GM21360 (cell line): Measurements from ENCODE around the gene KCMF1.

Experiments used
- ATAC-seq: cut with Tn5 transposase; IDR thresholded peaks from one replicate; pipeline ENCODE4 v1.9.1; 2021; ENCODE audit warnings: mild to moderate bottlenecking, moderate library complexity; ENCODE audit not compliant: unreplicated experiment

Gene KCMF1

DNA sequence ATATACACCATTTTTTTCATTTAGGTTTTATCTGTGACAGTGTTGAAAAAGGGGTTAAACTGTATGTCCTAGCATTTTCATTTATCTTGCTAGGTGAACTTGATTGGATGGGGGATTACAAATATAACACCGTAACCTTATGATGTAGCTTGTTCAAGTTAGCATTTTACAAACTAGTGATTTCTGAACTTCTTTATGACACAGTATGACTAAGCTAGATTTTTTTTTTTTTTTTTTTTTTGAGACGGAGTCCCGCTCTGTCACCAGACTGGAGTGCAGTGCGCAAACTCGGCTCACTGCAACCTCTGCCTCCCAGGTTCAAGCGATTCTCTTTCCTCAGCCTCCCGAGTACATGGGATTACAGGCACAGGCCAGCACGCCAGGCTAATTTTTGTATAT is 47.1 kb downstream of the KCMF1 start:
- ATAC-seq = no peak

DNA sequence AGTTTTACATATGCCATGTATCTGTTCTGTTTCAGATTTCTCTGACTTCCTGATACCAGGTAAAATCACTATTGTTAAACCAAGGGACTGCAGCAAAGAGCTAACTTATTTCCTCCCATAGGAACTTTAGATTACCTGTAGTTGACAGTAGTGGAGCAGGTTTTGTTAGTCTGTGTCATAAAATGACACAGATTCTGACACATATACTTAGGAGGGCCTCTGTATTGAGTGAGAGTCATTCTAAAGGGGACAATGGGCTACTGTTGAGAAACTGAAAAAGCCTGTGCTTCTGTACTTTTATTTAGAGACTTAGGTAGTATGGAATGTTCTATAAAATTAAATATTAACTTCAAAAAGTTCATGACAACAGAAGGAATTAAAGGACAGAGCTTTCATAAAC is 48.2 kb downstream of the KCMF1 start:
- no peak for ATAC-seq

DNA sequence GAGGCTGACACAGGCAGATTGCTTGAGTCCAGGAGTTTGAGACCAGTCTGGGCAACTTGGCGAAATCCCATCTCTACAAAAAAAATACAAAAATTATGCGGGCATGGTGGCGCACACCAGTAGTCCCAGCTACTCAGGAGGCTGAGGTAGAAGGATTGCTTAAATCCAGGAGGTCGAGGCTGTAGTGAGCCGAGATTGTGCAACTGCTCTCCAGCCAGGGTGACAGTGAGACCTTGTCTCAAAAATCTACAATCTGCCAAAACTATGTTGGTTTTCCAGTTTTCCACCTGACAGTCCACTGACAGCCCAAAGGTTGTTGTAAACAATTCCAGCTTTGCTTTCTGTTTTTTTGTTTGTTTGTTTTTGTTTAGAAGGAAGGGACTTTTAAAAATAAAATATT is 51.3 kb downstream of the KCMF1 start:
- no peak for ATAC-seq

DNA sequence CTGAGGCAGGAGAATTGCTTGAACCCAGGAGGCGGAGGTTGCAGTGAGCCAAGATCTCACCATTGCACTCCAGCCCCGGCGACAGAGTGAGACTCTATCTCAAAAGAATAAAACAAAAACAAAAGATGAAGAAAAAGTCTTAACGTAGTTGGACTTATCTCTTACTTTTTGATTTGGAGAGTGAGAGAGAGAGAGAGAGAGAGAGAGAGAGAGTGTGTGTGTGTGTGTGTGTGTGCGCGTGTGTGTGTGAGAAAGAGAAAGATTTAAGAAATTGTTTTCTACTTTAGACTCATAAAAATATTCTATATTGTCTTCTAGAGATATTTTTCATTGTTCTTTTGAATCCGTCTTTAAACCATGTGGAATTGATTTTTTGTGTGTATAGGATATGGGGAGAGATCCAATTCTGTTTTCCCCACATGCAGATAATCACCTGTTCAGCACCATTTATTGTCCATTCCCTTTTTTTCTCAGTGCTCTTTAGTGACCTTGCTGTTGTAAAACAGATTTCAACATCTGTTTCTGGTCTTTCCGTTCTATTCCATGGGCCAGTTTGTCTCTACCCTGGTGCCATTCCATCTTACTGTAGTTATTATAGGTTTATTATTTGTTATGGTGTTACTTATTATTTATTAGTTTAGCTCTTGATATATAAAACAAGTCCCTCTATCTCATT is 53.5 kb downstream of the KCMF1 start:
- ATAC-seq = no peak

DNA sequence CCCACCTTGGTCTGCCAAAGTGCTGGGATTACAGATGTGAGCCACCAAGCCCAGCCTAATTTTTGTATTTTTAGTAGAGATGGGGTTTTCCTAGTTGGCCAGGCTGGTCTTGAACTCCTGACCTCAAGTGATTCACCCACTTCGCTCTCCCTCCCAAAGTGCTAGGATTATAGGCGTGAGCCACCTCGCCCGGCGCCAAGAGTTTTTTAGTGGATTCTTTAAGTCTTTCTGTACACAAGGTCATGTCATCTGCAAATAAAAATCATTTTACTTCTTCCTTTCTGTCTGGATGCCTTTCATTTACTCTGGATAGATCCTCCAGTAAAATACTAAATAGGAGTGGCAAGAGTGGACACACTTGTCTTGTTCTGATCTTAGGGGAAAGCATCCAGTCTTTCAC is 61.7 kb downstream of the KCMF1 start:
- no peak for ATAC-seq

DNA sequence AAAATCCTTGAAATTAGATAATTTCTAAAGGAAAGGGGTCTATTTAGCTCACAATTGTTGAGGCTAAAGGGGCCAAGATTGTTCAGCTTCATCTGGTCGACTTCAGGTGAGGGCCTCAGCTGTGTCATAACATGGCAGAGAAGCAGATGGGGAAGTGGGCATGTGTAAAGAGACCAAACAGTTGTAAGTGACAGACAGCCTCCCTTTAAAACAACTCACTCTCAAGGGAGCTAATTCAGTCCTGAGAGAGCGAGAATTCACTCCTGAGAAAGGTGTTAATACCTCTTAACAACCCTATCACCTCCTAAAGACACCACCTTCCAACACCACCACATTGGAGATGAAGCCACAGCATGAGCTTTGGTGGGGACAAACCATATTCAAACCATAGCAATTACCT is 62.4 kb downstream of the KCMF1 start:
- no peak for ATAC-seq

DNA sequence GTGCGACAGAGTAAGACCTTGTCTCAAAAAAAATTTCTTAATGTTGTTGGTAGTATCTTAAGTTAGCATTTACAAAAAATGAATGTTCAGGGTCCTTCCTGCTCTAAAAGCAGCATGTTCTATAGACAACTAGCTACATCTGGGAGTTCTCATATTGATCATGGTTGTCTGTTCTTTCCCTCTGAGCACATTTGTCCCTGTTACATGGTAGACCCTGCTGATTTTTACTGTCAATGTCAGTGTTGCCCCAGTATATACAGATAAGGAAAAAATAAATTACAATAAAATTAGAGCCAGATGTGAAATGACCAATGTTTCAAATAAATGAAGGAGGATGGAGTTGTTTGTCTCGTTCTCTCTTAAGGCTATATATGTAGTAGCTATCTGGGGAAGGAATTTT is 63.2 kb downstream of the KCMF1 start:
- no peak for ATAC-seq

DNA sequence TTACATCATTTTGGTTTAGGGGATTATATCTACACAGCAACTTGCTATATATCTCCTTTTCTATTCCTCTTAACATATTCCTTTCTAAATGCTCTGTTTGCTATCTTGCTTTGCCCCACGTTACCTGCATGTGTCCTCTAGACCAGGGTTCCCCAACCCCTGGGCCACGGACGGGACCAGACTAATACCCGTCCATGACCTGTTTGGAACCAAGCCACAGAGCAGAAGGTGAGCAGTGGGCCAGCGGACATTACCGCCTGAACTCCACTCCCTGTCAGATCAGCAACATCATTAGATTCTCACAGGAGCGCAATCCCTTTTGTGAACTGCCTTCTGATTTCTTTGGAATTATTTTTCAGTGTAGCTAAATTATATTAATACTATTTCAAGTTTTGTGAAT is 66.7 kb downstream of the KCMF1 start:
- no peak for ATAC-seq

DNA sequence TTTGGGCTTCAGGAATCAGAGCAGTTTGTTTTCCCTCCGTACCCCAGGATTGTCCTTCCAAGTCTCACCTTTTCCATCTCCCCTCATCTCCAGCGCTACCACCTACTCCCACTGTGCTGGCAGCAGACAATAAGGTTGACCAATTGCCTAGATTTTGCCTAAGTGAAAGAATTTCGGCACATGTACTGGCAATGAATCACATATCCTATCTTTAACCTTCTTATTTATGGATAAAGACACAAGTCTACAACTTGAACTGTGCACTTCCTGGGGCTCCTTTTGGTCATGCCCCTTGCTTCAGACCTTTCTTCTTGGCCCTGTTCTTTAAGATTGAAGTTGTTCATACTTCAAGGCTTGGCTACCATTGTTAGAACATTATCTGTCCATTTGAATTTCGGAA is 71.4 kb downstream of the KCMF1 start:
- ATAC-seq = no peak

DNA sequence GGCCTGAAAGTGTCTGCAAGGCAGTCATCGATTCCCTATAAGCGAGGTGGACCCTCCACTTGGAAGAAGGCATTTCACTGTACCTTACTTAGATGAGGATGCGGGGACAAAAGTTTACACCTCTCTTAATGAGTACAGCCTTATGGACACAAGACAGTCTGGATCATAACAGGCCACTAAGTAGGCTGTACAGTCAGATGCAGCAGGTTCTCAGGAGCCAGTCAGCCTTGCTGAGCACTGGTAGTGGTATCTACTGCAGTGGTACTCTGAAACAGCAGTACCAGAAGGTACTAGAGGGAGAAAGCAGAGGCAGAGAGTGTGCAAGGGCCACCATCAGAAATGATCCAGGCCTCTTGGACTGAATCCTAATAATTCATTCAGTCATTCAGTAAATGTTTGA is 77.6 kb downstream of the KCMF1 start:
- ATAC-seq = no peak

DNA sequence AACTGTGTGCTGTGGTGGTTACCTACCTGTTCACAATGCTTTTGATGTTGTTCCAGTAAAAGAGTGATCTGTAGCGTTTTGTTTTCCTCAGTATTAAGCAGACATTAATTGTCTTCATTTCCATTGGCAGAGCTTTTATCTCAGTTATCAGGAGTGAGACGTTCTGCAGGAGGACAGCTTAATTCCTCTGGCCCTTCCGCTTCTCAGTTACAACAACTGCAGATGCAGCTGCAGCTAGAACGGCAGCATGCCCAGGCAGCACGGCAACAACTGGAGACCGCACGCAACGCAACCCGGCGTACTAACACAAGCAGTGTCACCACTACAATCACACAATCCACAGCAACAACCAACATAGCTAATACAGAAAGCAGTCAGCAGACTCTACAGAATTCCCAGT is 78.3 kb downstream of the KCMF1 start:
- ATAC-seq = no peak

DNA sequence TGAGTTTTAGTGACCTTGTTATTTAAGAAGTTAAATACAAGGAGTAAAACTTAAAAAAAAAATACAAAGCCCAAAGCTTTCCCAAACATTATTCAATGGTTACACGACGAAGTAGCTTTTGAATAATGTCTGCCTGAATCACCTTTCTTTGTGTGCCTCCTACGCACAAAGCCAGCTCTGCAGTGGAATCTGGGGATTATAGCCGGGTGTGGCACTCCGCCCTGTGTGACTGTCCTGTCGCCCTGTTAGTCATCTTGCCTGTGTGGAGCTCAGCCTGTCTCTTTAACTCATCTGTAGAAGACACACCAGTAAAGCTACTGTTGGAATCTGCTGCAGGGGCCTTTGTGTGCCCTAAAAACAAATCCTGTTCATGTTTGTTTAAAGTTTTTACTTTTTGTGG is 82.8 kb downstream of the KCMF1 start:
- ATAC-seq = no peak

DNA sequence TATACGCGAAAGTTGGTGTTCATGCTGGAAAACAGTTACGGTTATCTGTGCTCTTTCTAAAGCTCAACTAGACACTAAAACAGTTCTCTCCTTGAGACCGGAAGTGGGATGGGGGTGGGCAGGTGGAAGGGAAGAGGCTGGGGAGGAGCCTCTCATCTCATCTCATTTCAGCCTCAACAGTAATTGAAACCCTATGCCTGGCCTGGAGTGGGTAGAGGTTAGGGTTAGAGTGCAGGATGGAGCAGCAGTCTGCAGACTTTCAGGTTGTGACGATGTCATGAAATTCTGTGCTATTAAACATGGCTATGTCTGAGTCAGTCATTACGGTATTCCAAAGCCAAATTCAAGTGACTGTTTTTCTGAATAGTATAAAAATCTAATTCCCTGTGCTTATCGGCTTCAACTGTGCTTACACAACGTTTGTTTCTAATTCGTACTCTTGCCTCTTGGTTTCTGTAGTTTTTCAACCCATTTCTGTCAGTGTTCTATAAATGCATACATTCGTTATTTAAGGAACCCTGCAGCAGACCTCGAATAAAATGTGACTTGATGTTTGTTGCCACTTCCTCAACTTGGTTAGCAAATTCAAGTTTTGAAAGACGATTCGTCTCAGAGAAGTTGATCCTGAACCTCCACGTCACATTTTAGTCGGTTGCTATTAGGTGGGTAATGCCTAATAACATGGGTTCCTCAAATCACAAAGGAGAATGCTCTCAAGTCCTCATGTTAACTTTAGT is 86.4 kb downstream of the KCMF1 start:
- ATAC-seq = no peak

DNA sequence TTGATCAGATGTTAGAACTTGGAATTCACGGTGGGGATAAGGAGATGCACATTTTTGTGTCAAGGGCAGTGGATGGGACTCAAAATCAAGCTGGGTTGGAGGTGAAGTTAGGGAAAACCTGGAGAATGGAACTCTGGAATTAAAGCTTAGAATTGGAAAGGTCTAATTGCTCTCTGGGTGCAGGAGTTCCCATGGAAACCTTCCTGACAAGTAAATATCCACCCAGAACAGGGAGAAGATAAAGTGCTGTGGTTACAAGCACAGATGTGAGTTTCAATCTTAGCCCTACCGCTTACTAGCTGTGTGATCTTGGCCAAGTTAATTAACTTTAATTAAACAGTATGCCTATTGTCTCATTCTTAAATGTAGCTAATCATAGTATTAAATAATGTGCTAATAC is 90.9 kb downstream of the KCMF1 start:
- ATAC-seq = no peak

DNA sequence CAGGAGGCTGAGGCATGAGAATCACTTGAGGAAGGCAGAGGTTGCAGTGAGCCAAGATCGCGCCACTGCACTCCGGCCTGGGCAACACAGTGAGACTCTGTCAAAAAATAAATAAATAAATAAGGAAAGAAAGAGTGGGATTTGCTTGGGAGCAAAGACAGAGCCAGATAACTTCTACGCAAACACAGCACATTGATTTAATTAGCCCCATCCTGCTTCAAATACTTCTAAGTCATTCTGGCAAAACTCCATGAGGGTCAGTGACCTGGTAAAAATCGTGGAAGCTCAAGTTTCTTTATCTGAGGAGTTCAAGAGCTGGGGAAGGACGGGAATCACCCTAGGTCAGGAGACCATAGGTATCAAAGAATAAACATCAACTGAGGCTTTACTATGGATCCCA is 91.6 kb downstream of the KCMF1 start:
- no peak for ATAC-seq

DNA sequence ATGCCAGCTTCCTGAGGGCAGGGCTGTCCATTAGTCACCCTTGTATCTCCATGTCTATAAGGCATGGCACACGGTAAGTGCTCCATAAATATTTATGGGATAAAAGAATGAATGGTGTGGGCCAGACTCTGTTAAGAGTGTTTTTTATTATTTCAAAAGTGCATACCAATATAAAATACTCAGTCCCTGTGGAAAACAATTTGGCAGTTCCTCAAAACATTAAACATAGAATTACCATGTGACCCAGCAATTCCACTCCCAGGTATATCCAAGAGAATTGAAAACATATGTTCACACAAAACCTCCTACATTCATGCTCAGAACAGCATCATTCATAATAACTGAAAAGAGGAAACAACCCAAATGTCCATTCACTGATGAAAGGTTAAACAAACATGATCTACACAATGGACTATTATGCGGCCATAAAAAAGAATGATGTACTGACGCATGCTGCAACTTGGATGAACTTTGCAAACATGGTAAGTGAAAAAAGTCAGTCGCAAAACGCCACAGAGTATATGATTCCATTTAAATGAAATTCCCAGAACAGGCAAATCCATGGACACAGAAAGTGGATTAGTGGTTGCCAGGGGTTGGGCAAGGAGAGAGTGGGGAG is 93.1 kb downstream of the KCMF1 start:
- ATAC-seq = no peak

DNA sequence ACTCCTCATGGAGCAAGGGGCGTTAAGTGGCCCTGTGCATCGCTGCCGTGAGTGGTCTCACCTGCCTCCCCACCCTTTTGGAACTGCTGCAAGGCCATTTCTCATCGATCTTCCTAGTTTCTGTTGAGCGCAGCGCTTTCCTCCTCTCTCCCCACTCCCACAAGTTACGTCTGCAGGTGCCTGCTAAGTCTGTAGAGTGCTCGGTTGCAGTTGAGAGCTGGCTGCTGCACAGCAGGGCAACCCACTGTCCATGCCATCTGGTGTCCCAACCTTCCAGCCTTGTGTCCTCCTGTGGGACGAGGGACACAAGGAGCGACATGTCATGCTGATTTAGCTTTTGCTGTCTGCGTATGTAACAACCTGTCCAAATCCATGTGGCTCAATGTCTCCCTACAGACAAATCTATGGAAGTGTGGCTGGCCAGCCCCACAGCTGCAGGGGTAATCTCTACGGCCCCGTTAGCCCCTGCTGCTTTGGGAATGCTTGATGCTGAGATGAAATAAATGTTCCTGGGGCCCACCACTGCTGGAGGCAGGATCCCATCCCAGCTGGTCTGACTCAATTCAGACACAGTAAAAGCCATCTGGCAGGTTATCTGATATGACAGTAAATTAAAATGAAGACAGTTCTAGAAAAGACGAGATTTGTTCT is 94.1 kb downstream of the KCMF1 start:
- ATAC-seq = no peak

DNA sequence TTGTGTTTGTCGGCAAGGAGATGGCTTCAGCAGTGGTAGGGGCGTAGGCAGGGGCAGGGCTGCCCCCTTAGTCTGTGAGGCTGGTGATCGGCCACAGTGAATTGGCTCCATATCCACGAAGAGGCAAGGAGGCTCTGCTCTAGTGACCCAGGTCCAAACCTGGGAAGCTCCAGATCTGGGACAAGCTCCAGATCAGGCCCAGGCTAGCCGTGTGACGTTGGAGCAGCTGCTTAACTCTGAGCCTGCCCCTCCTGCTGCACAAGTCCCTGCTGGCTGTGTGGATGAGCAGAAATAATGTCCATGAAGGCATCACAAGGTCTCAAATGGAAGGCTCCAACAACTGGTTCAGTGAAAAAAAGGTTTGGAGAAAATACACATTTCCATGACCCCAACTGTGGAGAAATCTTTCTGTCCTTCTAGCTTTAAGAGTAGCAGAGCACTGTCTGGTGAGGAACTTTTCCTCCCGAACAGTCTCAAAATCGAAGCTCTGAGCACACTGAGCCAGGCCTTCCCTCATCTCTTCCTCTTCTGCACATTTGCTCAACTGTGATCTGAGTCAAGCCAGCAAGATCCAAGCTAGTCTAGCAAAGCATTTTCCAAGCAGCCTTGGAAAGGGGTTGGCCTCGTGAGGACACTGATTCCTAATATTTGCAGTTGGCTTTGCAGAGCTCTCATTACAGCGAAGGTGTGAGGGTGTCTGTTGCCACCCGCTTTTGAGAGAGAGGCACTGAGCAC is 95.2 kb downstream of the KCMF1 start:
- no peak for ATAC-seq

DNA sequence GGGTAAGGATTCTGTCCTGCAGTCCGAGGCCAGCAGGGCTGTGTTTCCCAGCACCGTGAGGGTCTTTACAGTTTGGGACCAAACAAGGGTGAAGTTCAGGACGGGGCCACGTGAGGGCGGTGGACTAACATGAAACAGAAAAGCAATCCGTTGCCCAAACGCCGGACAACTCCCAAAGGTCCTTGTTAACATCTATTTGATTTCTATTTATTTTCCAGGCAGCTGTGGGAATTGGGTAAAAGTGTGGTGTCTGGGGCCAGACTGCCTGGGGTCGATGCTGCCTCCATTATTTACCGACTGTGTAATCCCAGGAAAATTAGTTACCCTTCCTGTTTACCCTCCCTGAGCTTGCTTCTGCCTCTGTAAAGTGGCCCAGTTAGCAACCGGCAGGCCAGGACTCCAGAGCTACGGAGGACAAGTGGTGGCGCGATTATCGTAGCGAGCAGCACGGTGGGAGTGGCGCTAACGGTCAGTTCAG is 96.0 kb downstream of the KCMF1 start:
- no peak for ATAC-seq

DNA sequence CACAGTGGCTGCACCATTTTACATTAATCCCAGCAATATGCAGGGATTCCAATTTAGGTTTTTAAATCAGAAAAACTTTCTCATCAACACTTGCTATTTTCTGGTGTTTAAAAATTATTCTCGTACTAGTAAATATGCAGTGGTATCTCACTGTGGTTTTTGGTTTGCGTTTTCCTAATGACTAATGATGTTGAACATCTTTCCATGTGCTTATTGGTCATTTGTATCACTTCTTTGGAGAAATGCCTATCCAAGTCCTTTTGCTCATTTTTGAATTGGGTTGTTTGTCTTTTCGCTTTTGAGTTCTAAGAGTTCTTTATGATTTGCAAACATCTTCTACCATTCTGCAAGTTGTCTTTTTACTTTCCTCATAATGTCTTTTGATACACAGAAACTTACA is 100.1 kb downstream of the KCMF1 start:
- no peak for ATAC-seq

DNA sequence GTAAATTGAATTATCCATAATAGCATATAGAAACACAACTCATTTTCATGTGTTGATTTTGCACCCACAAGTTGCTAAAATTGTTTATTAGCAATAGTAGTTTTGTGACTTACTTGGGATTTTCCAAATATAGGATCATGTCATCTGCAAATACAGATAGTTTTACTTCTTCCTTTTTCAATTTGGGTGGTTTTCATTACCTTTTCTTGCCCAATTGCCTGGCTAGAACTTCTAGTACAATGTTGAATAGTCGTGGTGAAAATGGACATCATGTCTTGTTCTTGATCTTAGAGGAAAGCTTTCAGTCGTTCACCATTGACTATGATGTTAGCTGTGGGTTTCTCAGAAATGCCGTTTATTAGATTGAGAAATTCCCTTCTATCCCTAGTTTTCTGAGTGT is 102.1 kb downstream of the KCMF1 start:
- no peak for ATAC-seq
